Stimulated activated CD4-positive, alpha-beta T cell treated with anti-CD3 and anti-CD28 coated beads, TNF-alpha, amount 100 ng/mL, for 4 hours (primary cell): ENCODE results near the gene HPCAL1.

Experiments
- DNase-seq, 3 experiments: peaks; one replicate each; pipeline ENCODE4 v3.0.0-alpha.2; 2020; ENCODE audit warnings: low read depth in 3 of 3

HPCAL1 gene

DNA sequence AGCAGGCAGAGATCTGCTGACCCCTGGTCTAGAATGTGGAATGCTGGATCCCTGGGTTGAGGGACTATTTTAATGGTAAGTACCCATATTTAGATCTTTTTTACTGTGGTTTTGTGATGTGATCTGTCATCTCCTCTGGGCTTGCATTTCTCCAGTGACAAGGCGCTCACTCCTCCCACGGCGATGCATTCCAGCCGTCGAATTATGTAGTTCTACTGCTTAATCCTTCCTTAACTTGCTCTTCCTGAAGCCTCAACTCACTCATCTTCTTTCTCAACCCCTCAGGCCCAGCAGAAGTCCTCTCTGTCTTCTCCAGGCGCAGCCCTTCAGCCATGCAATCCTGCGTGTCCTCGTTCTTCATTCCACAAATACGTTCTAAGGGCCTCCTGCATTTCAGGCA, 51.2 kb downstream of the HPCAL1 start:
- no peak for DNase-seq

DNA sequence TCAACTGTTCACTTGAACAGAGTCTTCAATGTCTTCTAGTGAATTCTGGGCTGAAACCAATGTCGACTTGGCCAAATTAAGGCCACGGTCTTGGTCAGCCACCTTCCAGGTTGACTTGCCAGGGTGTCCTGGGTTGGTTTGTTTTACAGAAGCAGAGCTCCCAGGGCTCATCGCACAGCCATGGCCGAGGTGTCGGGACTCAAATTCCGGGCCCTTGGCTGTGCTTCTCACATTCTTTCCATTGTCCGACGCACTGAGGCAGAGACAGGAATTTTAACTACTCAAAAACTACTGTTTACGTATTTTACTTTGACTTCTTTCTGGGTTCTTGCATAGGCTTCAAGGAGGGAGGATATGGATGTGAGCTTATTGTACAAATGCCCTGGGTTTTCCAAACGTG, 51.7 kb downstream of the HPCAL1 start:
- DNase-seq, result no peak

DNA sequence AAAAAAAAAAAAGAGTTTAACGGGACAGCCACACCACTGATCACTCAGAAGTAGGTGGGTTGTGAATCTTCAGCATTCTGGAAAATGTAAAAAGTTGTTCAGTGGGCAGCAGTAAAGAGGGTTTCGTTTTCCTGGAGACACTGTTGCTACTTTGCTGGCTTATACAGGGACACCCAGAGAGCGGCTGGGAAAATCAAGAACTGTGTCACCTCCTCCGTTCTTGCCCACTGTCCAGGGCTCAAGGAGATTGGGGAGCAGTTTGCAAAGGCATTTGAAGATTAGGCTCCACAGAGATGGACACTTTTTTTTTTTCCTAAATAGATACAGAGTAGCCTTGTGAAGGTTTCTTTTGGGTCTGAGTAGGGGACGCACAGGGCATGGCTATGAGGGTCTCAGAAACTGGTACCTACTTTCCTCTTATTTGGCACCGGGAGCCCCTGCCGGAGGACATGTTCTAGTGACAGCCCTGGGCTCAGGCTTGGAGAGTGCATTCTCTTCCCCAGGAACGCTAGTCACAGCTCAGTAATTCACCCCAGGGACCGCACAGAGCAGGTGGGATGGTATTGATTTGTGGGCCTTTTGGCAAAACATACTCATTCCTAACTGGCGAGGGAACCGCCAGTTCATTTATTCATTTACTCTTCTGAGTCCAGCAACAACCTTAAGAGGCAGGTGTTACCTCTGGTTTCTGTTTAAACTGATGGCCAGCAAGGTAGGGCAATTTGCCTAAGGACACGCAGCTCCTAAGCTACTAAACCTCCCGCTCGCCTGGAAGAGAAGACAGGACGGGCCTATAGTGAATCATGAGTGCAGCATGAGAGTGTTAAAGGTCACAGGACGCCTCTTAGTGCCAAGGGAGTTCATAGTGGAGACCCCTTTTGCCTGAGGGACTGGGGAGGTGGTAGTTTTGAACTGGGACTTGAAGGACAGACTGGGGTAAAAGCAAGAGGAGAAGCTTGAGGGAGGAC, 53.1 kb downstream of the HPCAL1 start:
- DNase-seq, result no peak

DNA sequence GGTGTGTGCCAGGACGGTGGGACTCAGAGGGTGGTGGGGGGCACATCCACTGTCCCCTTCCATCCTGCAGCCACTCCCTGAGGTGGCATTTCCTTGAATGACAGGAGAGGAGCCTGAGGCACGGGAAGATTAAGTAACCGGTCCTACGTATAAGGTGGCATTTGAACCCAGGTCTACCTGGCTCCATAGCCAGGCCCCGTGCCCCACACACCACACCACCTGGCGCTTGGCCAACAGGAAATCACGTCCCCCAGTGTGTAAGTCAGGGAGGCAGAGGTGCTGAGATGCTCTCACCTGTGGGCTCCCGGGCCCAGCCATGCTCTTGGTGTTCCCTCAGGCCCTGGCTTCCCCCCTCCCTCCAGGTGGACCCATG, 53.7 kb downstream of the HPCAL1 start:
- no peak for DNase-seq

DNA sequence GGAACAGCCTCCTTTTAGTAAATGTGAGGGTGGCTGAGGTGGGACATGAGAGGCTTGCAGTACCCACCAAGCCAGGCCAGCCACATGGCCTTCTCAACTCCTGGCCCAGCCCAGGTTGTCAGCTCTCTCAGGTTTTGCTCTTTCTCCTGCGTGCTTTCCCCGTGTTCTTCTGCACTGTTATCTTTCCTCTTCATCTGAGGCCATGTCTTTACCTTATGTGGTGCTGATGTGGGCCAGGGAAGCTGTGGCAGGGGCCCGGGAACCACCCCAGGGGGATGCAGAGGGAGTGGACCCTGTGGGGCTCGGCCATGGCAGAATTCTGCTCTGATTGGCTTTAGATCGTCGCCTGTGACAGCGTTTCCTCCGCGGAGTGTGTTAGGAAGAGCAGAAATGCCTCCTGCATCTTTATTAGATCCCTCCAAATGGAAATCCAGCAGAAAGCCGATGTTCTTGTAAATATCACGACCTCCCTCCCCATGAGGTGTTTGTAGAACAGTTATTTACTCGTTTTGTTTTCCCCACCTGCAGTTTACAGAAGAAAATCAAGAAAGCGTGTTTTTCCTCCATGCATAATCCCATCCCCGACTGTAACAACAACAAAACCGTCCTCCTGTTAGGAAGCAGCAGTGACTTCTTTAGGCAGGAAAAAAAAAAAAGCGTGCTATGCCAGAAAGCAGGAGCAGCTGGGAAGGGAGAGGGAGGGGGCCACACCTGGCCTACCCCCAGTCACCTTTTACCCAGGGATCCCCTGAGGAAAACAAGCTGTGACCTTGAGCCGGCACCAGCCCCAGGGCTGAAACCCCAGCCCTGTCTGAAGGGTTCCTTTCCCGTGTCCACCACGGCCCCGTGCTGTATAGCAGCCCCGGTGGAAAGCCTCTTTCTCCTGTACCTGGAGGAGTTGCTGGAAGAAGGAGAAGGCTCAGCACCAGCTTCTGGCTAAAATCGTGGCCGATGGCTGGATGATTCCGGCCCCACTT, 54.8 kb downstream of the HPCAL1 start:
- DNase-seq, result no peak

DNA sequence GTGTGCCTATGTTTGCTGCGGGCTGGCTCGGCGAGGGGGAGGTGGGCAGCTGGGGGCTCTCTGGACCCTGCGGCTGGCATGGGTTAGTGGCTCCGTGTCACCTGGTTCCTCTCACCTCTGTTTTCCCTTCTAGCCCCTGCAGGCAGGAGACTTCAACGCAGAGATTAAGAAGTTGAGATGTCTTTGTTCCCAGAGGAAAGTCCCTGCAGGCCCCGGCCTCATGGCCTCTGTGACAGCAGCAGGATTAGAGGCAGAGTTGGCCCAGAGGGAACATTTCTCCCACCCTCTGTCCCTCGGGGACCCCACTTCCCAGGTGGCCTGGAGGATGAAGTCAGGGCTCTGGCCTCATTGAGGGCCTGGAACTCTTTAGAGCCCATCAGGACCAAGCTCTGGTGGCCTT, 56.5 kb downstream of the HPCAL1 start:
- no peak for DNase-seq

DNA sequence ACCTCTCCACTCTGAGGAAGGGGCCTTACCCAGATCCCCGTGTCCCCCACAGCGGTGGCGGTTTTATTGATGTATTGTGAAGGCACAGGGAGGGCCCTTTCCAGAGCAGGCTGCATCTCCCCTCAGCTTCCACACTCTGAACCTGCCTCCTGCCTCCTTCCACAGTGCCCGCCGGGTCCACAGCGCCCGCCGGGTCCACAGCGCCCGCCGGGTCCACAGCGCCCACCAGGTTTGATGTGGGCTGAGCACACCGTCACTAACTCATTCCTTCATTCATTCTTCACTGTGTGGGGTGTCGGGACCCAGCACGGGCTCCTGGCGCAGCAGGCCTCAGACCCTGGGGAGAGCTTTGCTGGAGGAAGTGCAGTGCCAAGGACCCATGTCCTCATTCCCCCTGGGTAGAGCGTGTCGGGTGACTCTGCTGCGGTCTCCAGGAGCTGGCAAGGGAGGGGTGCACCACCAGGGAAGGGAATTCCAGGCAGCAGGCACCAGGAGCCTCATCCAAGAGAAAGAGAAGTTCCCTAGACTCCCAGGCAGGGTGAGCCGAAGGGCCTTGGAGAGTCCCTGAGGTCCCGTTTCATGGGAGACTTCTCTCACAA, 57.1 kb downstream of the HPCAL1 start:
- no peak for DNase-seq

DNA sequence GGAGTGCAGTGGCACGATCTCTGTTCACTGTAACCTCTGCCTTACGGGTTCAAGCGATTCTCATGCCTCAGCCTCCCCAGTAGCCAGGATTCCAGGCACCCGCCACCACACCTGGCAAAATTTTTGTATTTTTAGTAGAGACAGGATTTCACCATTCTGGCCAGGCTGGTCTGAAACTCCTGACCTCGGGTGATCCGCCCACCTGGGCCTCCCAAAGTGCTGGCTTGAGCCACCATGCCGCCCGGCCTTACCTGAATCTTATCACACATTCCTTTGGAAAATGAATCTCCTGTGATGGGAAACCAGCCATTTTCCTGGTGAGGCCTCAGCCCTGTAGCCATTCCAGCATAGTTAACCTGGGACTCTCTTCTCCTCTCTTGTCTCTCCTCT, 57.8 kb downstream of the HPCAL1 start:
- no peak for DNase-seq

DNA sequence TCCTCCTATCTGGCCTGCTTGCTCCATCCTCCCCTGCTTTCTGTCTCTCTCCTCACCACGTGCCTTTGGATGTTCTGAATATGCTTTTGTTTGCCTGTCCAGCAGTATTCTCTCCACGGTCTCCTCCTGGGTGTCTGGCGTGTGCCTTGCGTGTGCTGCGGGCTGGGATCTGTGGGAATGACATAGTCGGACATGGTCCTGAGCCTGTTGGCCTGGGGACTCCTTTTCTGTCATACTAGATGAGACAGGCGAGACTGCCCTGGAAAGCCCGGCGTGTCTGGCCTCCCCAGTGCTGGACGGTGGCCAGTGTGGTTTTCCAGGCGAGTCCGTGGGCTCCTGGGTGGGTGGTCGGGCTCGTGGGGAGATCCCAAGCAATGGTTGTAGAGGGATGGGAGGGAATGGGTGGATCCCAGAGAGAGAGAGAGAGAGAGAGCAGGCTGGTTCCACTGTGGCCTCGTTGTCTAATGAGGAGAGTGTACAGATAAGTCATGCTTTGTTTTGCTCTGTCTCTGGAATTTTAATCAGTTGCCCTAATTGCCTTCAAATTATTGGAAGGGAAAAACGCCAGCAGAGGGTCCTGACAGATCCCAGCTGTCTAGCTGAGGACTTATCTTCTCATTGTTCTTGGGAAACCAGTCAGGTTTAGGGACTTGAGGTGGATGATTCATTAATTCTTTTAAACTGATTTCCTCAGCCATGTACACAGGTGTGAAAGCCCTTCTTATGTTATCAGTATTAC, 58.3 kb downstream of the HPCAL1 start:
- no peak for DNase-seq

DNA sequence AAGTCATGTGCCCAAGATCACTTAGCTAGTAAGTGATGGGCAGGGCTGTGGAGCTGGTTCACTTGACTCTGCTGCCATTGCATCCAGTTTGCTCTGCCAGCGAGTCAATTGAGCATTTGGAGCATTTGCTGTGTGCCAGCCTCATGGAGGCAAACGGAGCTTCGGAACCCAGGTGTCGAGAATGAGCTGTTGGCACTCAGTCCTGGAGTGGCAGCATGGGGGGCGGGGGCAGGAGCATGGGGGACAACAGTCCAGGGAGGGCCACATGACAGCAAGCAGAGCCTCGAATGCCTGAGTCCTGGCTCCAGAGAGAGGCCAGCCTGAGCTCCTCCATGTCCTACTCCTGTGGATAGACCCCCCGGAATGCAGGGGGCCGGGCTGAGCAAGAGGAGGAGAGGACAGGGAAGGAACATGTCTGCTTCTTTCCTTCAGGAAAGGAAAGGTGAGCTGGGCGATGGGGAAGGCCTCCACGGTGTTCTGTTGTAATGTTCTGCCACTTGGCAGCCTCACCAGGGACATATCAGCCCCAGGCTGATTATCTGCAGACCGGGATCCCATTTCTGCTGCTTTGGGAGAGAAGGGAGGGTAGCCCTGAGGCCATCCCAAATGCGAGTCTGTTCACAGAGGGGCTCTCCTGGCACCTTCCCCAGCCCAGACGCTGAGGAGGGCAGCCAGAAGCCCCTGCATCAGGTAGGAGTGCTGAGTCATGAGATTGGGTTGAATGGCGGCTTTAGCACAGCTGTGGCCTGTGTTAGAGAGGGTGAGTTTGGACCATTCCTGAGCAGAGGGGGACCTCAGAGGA, 59.6 kb downstream of the HPCAL1 start:
- DNase-seq, result no peak

DNA sequence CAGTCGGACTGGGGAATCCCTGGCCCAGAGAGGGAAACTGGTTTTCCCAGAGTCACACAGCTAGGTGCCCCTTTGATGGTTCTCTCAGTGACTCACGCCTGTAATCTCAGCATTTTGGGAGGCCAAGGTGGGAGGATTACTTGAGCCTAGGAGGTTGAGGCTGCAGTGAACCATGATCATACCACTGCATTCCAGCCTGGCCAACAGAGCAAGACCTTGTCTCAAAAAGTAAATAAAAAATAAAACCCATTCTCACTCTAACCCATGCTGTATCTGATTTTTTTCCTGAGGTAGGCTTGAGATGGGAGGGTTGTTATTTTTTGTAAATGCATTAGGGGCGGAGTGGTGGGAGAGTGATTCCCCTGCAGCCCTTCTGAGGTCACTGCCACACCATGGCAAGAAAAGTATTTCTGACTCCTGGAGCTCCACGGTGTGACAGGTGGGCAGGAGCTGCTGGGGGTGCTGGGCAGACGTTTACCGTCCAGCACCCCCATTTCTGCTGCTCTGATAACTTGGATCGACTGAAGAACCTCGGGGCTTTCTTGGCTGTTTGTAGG, 60.3 kb downstream of the HPCAL1 start:
- no peak for DNase-seq

DNA sequence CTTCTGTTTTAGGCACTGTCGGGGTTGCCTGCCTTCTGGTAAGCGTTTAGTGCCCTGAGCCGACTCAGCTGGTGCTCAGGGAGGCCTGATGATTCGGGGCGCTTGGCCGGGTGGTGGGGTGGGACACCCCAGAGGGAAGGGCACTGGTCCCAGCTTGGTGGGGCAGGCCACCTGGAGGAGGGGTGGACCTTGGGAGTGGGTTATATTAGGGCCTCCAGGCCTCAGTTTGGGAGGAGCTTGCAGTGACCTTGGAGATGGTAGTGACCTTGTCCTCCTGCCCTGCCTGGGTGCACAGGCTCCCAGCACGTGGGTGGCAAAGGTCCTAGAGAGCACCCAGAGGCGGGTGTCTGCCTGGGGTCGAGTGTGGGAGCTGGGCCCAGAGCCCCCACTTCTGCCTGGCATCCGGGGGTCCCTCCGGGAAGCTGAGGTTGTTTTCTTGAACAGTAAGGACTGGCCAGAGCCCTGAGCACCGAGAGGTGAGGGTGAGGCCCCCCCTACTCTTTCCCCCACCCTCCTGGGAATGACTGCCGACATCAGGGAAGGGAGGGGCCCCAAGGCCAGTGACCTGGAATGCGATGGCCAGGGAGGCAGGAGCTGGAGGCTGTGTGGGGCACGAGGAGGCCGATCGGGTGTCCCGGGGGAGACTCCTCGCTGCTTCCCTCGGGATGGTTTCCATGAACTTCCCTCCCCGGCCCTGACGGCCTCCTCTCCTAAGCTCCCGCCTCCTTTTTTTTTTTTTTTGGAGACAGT, 61.3 kb downstream of the HPCAL1 start:
- DNase-seq, result no peak

DNA sequence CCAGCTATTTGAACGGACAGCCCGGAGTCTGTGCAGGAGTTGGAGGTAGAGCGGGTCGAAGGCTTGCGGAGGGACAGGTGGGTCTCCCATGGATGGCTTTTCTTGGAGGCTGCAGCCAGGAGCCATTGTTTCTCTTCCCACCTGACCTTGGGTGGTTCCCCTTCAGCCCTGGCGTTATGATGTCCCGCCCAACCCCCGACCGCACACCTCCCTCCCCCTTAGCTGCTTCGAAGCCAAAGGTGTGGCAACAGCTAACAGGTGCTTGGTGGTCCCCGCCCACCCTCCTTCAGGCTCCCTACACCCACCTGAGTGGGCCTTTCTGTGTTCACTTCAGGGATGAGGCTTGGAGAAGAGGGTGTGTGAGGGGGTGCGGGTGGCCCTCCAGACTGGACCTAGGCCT, 62.7 kb downstream of the HPCAL1 start:
- no peak for DNase-seq

DNA sequence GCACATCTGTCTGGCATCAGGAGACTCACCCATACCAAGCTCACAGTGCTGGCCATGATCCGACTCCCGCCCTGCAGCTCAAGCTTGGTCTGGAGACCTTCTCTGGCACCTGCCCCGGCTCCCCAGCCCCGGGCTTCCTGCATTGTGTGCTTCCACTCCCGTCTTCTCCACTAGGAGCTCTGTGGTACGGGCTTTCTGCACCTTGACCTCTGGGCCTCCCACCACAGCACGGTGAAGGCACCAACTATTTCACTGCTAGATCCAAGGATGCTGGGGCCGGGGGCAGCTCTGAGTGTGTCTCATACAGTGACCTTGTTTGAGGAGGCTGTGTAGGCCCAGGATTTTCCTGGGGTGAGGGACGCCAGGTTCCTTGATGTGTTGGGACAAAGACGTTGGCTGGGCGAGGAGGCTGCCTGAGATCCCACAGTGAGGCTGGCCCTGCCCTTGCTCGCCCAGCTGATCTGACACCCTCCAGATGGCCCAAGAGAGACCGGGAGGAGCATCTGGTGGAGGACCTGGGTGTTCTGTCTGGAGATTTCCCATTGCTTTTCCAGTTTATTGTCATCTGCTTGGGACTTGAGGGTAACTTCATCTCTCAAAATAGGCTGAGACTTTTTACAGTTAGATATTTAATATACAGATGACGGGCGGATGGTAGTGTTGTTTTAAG, 64.0 kb downstream of the HPCAL1 start:
- no peak for DNase-seq

DNA sequence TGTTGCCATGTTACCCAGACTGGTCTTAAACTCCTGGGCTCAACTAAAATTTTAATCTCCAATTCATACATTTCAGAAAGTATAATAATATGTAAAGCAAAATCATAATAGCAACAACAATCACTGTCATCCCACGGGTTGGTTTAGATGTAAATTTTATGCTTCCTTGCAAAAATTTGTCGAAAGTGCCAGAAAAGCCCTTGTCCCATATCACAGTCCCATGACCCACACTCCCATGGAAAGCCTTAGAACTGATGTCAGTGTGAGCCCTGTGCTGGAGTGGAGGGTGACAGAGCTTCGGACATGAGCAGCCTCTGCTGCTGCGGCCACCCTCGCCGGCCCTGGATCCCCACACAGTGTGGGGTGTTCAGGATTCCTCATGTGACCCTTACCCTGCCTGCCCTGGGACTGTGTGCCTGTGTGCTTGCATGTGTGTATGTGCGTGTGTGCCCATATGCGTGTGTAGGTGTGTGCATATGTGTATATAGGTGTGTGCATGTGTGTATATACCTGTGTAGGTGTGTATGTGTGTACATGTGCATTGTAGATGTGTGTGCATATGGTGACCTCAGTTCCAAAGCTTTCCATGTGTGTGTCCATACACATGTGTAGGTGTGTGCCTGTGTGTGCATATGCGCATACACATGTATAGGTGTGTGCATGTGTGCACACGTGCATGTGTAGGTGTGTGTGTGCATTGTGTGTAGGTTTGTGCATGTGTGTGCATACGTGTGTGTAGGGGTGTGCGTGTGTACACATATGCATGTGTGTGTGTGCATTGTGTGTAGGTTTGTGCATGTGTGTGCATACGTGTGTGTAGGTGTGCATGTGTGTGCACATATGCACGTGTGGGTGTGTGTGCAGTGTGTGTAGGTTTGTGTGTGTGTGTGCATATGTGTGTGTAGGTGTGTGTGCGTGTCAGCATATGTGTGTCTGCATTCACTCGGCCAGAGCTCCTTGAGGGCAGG, 65.1 kb downstream of the HPCAL1 start:
- no peak for DNase-seq

DNA sequence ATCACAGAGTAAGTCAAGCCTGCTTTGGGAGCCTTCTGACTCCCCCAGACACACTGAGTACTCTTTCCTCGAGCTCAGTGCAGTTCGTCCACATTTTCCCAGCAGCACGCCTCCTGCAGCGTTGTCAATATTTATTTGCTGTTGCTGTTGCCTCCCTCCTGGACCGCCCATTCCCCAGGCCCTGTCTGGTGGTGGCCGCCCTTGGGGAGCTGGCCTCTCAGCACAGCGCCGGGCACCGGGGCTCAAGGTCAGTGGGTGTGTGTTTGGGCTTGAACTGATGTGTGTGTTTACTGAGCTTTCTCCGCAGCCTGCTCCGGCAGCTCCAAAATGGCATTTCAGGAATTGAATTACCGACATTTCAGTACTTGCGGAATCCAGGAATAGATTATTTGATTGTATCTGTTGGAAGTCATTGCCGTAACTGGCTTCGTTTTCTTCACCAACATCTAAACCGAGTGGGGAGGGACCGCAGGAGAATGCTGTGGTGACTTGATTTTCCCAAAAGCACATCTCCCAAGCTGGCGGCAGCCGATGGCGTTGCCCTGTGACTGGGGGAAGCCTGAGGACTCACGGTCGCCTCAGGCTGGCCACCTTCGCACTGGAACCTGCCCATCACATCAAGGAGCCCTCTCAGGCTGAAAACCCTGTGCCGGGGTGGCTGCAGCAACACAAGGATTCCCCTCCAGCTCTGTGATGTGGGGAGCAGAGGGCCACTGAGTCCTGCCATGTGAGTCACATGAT, 66.0 kb downstream of the HPCAL1 start:
- no peak for DNase-seq
